Liver (tissue), 9 donors: ENCODE data around the gene SGSH. TPM values are rescaled to one million over a fixed set of nuclear protein-coding genes. Genes with fewer than 3 reads are reported as not detected.

Source experiments
- DNase-seq: peaks from one replicate; pipeline ENCODE4 v3.0.0-alpha.2; 2017; ENCODE audit warnings: low spot score
- H3K27ac ChIP-seq, 2 donors: one replicate each; pipeline ENCODE4 v1.7.0; 2013; ENCODE audit warnings: inconsistent platforms in 2 of 2, low read length in 2 of 2, control low read depth in 1 of 2, low read depth in 1 of 2, mild to moderate bottlenecking in 1 of 2
- H3K27me3 ChIP-seq, 4 donors: one replicate each; pipeline versions ENCODE4 v1.6.1 to v1.7.0; 2013; ENCODE audit warnings: low read length in 3 of 4, inconsistent platforms in 1 of 4, mild to moderate bottlenecking in 1 of 4, moderate library complexity in 1 of 4; ENCODE audit not compliant: control insufficient read depth in 4 of 4, insufficient read depth in 4 of 4
- H3K36me3 ChIP-seq, 4 donors: one replicate each; pipeline versions ENCODE4 v1.6.1 to v1.7.0; 2013; ENCODE audit warnings: low read length in 3 of 4, mild to moderate bottlenecking in 3 of 4, low read depth in 1 of 4, moderate library complexity in 1 of 4; ENCODE audit not compliant: control insufficient read depth in 4 of 4, insufficient read depth in 3 of 4
- H3K4me1 ChIP-seq, 4 donors: one replicate each; pipeline versions ENCODE4 v1.6.1 to v1.7.0; 2013; ENCODE audit warnings: low read length in 3 of 4, mild to moderate bottlenecking in 3 of 4, moderate library complexity in 1 of 4; ENCODE audit not compliant: control insufficient read depth in 4 of 4, insufficient read depth in 4 of 4
- H3K4me3 ChIP-seq, 3 donors: one replicate each; pipeline versions ENCODE4 v1.6.1 to v1.7.0; 2013; ENCODE audit warnings: low read length in 3 of 3, control low read depth in 1 of 3, low read depth in 1 of 3, mild to moderate bottlenecking in 1 of 3
- H3K9ac ChIP-seq, 2 donors: one replicate each; pipeline ENCODE4 v1.7.0; 2013; ENCODE audit warnings: low read length in 2 of 2, mild to moderate bottlenecking in 2 of 2, moderate library complexity in 2 of 2, control low read depth in 1 of 2, low read depth in 1 of 2
- H3K9me3 ChIP-seq, 4 donors: one replicate each; pipeline versions ENCODE4 v1.6.1 to v1.7.0; 2013; ENCODE audit warnings: low read length in 3 of 4; ENCODE audit not compliant: control insufficient read depth in 4 of 4
- EGR1 ChIP-seq, 2 donors: IDR thresholded peaks; 2 replicates each; pipeline ENCODE4 v1.6.1; 2016 to 2018; ENCODE audit warnings: antibody characterized with exemption in 2 of 2, low read depth in 2 of 2
- FOXA1 ChIP-seq: IDR thresholded peaks from 2 replicates; pipeline ENCODE4 v1.6.1; 2016; ENCODE audit warnings: antibody characterized with exemption
- HNF4A ChIP-seq, 2 donors: conservative IDR thresholded peaks; 2 replicates each; pipeline ENCODE4 v1.6.1; 2016; ENCODE audit warnings: antibody characterized with exemption in 2 of 2, mild to moderate bottlenecking in 2 of 2
- HNF4G ChIP-seq: IDR thresholded peaks from 2 replicates; pipeline ENCODE4 v1.6.1; 2016; ENCODE audit warnings: antibody characterized with exemption
- JUND ChIP-seq, 2 donors: IDR thresholded peaks; 2 replicates each; pipeline ENCODE4 v1.6.1; 2016; ENCODE audit warnings: antibody characterized with exemption in 2 of 2
- RAD21 ChIP-seq, 2 donors: IDR thresholded peaks; 2 replicates each; pipeline ENCODE4 v1.6.1; 2016; ENCODE audit warnings: antibody characterized with exemption in 2 of 2, mild to moderate bottlenecking in 2 of 2
- RXRA ChIP-seq, 2 donors: IDR thresholded peaks; 2 replicates each; pipeline ENCODE4 v1.6.1; 2017 to 2018; ENCODE audit warnings: antibody characterized with exemption in 2 of 2, mild to moderate bottlenecking in 1 of 2
- SP1 ChIP-seq: IDR thresholded peaks from 2 replicates; pipeline ENCODE4 v1.6.1; 2018; ENCODE audit warnings: antibody characterized with exemption, mild to moderate bottlenecking
- TAF1 ChIP-seq: conservative IDR thresholded peaks from 2 replicates; pipeline ENCODE4 v1.6.1; 2016; ENCODE audit warnings: antibody characterized with exemption, mild to moderate bottlenecking
- YY1 ChIP-seq: IDR thresholded peaks from 2 replicates; pipeline ENCODE4 v1.6.1; 2016; ENCODE audit warnings: antibody characterized with exemption, mild to moderate bottlenecking
- WGBS: extraction: QIAGEN DNeasy Blood & Tissue Kit; methylation state at CpG from one replicate; pipeline ENCODE4 v1.1.7; 2013; 5-methylcytosine and 5-hydroxymethylcytosine counted together
- polyA plus RNA-seq, 2 donors: library from polyadenylated mRNA; stranded (reverse) in 1 of 2; unstranded in 1 of 2; fragments of 200-250 nt in 1 of 2; fragments of >200 nt in 1 of 2; fragmentation: Nextera tagmentation in 1 of 2; extraction: Ambion mirVana in 1 of 2; gene quantifications; one replicate each; pipeline versions ENCODE4 v1.2.1 to v1.2.3, GENCODE V29; 2013 to 2015
- total RNA-seq, 2 donors: library from RNA; depleted of rRNA; stranded (reverse); fragments of >200 nt; gene quantifications; one replicate each; pipeline ENCODE4 v1.2.3, GENCODE V29; 2014
- TF ChIP-seq, protein P1 (sequence below): IDR thresholded peaks from 2 replicates; pipeline ENCODE4 v1.6.1; 2016; ENCODE audit warnings: antibody characterized with exemption, mild to moderate bottlenecking
- TF ChIP-seq, protein P2 (sequence below): IDR thresholded peaks from 2 replicates; pipeline ENCODE4 v1.6.1; 2016; ENCODE audit warnings: antibody characterized with exemption
- TF ChIP-seq, protein P3 (sequence below): fragments of 150-350 bp; IDR thresholded peaks from 2 replicates; pipeline ENCODE4 v1.5.1; 2017; ENCODE audit warnings: improper control_type of control experiment, low read depth, low read length; ENCODE audit not compliant: missing input control
- TF ChIP-seq, protein P4 (sequence below): IDR thresholded peaks from 2 replicates; pipeline ENCODE4 v1.6.1; 2016; ENCODE audit warnings: antibody characterized with exemption
- TF ChIP-seq, protein P5 (sequence below): IDR thresholded peaks from 2 replicates; pipeline ENCODE4 v1.6.1; 2016; ENCODE audit warnings: antibody characterized with exemption
- donor health status: healthy.
- donor health status: healthy.
- donor health status: healthy.
- donor health status: healthy.
- donor health status: healthy.

The SGSH gene
- total and polyA plus RNA-seq, 4 donors, result 5.8 to 19.8 (median 12.9) TPM

DNA sequence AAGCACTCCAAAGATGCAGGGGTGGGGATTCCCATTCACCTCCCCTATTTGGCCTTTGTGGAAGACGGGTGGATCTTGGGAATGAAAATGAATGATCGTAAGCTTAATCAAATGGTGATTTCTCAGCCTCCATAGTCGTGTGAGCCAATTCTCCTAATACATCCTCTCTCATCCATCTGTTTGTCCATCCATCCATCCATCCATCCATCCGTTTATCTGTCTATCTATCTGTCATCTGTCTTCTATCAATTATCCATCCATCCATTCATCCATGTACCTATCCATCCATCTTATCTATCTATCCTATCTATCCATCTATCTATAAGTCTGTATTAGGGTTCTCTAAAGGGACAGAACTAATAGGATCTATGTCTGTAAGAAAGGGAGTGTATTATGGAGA is 48.3 kb upstream of the SGSH start:
- H3K36me3 ChIP-seq, result peaks cover 5 to 19% (median 12%) of the 10 kb centered on the region in 4 donors
- DNase-seq, result no peak
- TF ChIP-seq FOXA1, result no peak
- H3K4me1 ChIP-seq, result peaks cover 7 to 15% (median 13%) of the 10 kb centered on the region in 4 donors
- no peak overlapping the region for H3K9ac ChIP-seq
- no peak overlapping the region for H3K4me3 ChIP-seq
- no peaks in the 10 kb centered on the region for H3K27me3 ChIP-seq
- WGBS, result 87% methylated on average over 4 of the region's 4 CpGs
- H3K27ac ChIP-seq, result no peak overlapping the region
- H3K9me3 ChIP-seq, result no peaks in the 10 kb centered on the region

DNA sequence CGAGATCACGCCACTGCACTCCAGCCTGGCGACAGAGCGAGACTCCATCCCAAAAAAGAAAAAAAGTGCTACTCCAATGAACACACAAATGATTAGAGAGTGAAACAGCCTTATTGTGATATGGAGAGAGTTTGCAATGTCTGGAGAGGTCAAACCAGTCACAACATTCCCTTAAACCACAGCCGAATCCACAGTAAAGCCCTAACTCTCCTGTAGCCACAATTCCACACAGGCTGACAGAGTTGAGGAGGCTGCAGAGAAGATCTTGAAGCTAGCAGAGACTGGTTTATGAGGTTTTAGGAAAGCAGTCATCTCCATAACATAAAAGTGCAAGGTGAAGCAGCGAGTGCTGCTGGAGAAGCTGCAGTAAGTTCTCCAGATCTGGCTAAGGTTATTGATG is 47.3 kb upstream of the SGSH start:
- 96% methylated on average over 6 of the region's 6 CpGs for WGBS
- TF ChIP-seq, protein P1, sequence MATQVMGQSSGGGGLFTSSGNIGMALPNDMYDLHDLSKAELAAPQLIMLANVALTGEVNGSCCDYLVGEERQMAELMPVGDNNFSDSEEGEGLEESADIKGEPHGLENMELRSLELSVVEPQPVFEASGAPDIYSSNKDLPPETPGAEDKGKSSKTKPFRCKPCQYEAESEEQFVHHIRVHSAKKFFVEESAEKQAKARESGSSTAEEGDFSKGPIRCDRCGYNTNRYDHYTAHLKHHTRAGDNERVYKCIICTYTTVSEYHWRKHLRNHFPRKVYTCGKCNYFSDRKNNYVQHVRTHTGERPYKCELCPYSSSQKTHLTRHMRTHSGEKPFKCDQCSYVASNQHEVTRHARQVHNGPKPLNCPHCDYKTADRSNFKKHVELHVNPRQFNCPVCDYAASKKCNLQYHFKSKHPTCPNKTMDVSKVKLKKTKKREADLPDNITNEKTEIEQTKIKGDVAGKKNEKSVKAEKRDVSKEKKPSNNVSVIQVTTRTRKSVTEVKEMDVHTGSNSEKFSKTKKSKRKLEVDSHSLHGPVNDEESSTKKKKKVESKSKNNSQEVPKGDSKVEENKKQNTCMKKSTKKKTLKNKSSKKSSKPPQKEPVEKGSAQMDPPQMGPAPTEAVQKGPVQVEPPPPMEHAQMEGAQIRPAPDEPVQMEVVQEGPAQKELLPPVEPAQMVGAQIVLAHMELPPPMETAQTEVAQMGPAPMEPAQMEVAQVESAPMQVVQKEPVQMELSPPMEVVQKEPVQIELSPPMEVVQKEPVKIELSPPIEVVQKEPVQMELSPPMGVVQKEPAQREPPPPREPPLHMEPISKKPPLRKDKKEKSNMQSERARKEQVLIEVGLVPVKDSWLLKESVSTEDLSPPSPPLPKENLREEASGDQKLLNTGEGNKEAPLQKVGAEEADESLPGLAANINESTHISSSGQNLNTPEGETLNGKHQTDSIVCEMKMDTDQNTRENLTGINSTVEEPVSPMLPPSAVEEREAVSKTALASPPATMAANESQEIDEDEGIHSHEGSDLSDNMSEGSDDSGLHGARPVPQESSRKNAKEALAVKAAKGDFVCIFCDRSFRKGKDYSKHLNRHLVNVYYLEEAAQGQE, result no peak
- TF ChIP-seq RAD21 (IDR thresholded peaks at IDR 0.05), result no peak
- TF ChIP-seq, protein P2, sequence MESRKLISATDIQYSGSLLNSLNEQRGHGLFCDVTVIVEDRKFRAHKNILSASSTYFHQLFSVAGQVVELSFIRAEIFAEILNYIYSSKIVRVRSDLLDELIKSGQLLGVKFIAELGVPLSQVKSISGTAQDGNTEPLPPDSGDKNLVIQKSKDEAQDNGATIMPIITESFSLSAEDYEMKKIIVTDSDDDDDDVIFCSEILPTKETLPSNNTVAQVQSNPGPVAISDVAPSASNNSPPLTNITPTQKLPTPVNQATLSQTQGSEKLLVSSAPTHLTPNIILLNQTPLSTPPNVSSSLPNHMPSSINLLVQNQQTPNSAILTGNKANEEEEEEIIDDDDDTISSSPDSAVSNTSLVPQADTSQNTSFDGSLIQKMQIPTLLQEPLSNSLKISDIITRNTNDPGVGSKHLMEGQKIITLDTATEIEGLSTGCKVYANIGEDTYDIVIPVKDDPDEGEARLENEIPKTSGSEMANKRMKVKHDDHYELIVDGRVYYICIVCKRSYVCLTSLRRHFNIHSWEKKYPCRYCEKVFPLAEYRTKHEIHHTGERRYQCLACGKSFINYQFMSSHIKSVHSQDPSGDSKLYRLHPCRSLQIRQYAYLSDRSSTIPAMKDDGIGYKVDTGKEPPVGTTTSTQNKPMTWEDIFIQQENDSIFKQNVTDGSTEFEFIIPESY, result no peak
- TF ChIP-seq SP1, result no peak
- no peak for TF ChIP-seq FOXA1
- TF ChIP-seq, protein P3, sequence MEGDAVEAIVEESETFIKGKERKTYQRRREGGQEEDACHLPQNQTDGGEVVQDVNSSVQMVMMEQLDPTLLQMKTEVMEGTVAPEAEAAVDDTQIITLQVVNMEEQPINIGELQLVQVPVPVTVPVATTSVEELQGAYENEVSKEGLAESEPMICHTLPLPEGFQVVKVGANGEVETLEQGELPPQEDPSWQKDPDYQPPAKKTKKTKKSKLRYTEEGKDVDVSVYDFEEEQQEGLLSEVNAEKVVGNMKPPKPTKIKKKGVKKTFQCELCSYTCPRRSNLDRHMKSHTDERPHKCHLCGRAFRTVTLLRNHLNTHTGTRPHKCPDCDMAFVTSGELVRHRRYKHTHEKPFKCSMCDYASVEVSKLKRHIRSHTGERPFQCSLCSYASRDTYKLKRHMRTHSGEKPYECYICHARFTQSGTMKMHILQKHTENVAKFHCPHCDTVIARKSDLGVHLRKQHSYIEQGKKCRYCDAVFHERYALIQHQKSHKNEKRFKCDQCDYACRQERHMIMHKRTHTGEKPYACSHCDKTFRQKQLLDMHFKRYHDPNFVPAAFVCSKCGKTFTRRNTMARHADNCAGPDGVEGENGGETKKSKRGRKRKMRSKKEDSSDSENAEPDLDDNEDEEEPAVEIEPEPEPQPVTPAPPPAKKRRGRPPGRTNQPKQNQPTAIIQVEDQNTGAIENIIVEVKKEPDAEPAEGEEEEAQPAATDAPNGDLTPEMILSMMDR, result no peak
- no peak for TF ChIP-seq TAF1
- TF ChIP-seq, protein P4, sequence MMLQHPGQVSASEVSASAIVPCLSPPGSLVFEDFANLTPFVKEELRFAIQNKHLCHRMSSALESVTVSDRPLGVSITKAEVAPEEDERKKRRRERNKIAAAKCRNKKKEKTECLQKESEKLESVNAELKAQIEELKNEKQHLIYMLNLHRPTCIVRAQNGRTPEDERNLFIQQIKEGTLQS, result no peak
- no peak for TF ChIP-seq RXRA (IDR thresholded peaks at IDR 0.05)
- TF ChIP-seq JUND (IDR thresholded peaks at IDR 0.05), result no peak
- no peak for TF ChIP-seq YY1
- TF ChIP-seq, protein P5, sequence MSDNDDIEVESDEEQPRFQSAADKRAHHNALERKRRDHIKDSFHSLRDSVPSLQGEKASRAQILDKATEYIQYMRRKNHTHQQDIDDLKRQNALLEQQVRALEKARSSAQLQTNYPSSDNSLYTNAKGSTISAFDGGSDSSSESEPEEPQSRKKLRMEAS, result no peak
- TF ChIP-seq HNF4A (conservative IDR thresholded peaks at IDR 0.05), result no peak
- no peak for TF ChIP-seq EGR1 (IDR thresholded peaks at IDR 0.05; ENCODE audit: low read depth in 2 of 2)
- no peak for TF ChIP-seq HNF4G
- no peaks in the 10 kb centered on the region for H3K9me3 ChIP-seq
- DNase-seq, result no peak
- H3K27ac ChIP-seq, result no peak overlapping the region
- H3K9ac ChIP-seq, result no peak overlapping the region
- H3K4me1 ChIP-seq, result peaks cover 14 to 25% (median 21%) of the 10 kb centered on the region in 4 donors
- peaks cover 2 to 15% (median 11%) of the 10 kb centered on the region in 4 donors for H3K36me3 ChIP-seq
- H3K27me3 ChIP-seq, result no peaks in the 10 kb centered on the region
- no peak overlapping the region for H3K4me3 ChIP-seq
